Stomach (tissue), 9 donors: ENCODE data around the gene RAI1. TPM values are rescaled to one million over a fixed set of nuclear protein-coding genes. Genes with fewer than 3 reads are reported as not detected.
A peak's percentile ranks its signal among the peaks of the same experiment; 100 is the strongest.

ENCODE experiments used
- DNase-seq, 2 donors: peaks; one replicate each; pipeline versions ENCODE4 v3.0.0 to v3.0.0-alpha.2; 2013 to 2019
- H3K27ac ChIP-seq, 5 donors: fragments of 200-600 bp in 4 of 5; sonication (generic) in 4 of 5; one replicate each; pipeline ENCODE4 v1.5.1; 2013 to 2019; ENCODE audit warnings: mild to moderate bottlenecking in 1 of 5, moderate library complexity in 1 of 5
- H3K27me3 ChIP-seq, 3 donors: fragments of 200-600 bp; sonication (generic); one replicate each; pipeline ENCODE4 v1.5.1; 2017 to 2019; ENCODE audit warnings: mixed run types in 1 of 3
- H3K36me3 ChIP-seq, 4 donors: fragments of 200-600 bp; sonication (generic); 1 replicate in 3 of 4; 2 replicates in 1 of 4; pipeline ENCODE4 v1.5.1; 2016 to 2019
- H3K4me1 ChIP-seq, 4 donors: fragments of 200-600 bp; sonication (generic); one replicate each; pipeline ENCODE4 v1.5.1; 2016 to 2019
- H3K4me3 ChIP-seq, 4 donors: fragments of 200-600 bp; sonication (generic) in 3 of 4; one replicate each; pipeline ENCODE4 v1.5.1; 2016 to 2019; ENCODE audit warnings: mild to moderate bottlenecking in 1 of 4
- H3K9me3 ChIP-seq, 4 donors: fragments of 200-600 bp; sonication (generic); one replicate each; pipeline ENCODE4 v1.5.1; 2016 to 2019
- CTCF ChIP-seq, 7 experiments: fragments of 450-650 bp in 4 of 7; fragments of 200-600 bp in 3 of 7; sonication (generic) in 3 of 7; IDR thresholded peaks; one replicate each; pipeline ENCODE4 v1.5.1; 2016 to 2019; ENCODE audit warnings: antibody characterized with exemption in 7 of 7, control low read depth in 2 of 7, mild to moderate bottlenecking in 1 of 7
- EP300 ChIP-seq: sonication (generic); formaldehyde crosslinking; IDR thresholded peaks from one replicate; pipeline ENCODE4 v1.6.1; 2017; ENCODE audit warnings: antibody characterized with exemption
- POLR2A ChIP-seq, 4 donors: fragments of 450-650 bp; IDR thresholded peaks; one replicate each; pipeline ENCODE4 v1.6.1; 2016; ENCODE audit warnings: antibody characterized with exemption in 4 of 4, control low read depth in 2 of 4, mild to moderate bottlenecking in 1 of 4, moderate library complexity in 1 of 4
- POLR2AphosphoS5 ChIP-seq, 3 donors: sonication (generic); formaldehyde crosslinking; IDR thresholded peaks; one replicate each; pipeline ENCODE4 v1.6.1; 2016; ENCODE audit warnings: antibody characterized with exemption in 3 of 3
- WGBS, 5 donors: extraction: QIAGEN DNeasy Blood & Tissue Kit in 3 of 5; methylation state at CpG; one replicate each; pipeline versions ENCODE4 v1.1.5 to v1.1.7; 2013 to 2018; 5-methylcytosine and 5-hydroxymethylcytosine counted together
- intact Hi-C: fragments of 100-400 bp; cut with DNase I; formaldehyde crosslinking; loops from one replicate; pipeline ENCODE4 v1.15.1; 2023; ENCODE audit warnings: low total_unique reads
- polyA plus RNA-seq, 3 donors: library from polyadenylated mRNA; stranded (reverse); fragments of 200-250 nt; gene quantifications; one replicate each; pipeline ENCODE4 v1.2.3, GENCODE V29; 2013
- total RNA-seq, 5 donors: library from RNA; depleted of rRNA; stranded (reverse); fragments of >200 nt; gene quantifications; one replicate each; pipeline versions ENCODE4 v1.1.0 to v1.2.3, GENCODE V29; 2014 to 2016
- donor health status: healthy with polysubstance abuse.
- donor health status: Bipolar disorder and iron deficiency.
- donor health status: healthy.

The RAI1 gene
- total and polyA plus RNA-seq, 8 donors = 4.6 to 94.5 (median 28.3) TPM

- Histone ChIP-seq H3K27ac (peak overlapping the region in 2 of 5 donors; percentile 11 to 20), H3K9me3 (no peaks in the 10 kb centered on the region), H3K27me3 (no peaks in the 10 kb centered on the region), H3K36me3 (peaks cover 0 to 12% (median 7%) of the 10 kb centered on the region in 4 donors), H3K4me1 (peaks cover 13 to 57% (median 41%) of the 10 kb centered on the region in 4 donors), H3K4me3 (no peak overlapping the region)
- 65 to 75% (median 74%) methylated on average over 8 of the region's 8 CpGs for WGBS, 5 donors
- no peak for DNase-seq
- intact Hi-C loops = no loop called here
- TF ChIP-seq CTCF (IDR thresholded peaks at IDR 0.05) = no peak
- TF ChIP-seq EP300 = no peak
These were observed 172.7 kb downstream of the RAI1 start for GRCh38 chr17:17853811-17854447.

GRCh38 chr17:17855976-17856375, 174.7 kb downstream of the RAI1 start:
- intact Hi-C loops = no loop called here
- no peak overlapping the region for H3K4me3 ChIP-seq
- H3K4me1 ChIP-seq = peaks cover 13 to 52% (median 35%) of the 10 kb centered on the region in 4 donors
- no peak for DNase-seq
- peaks cover 0 to 15% (median 5%) of the 10 kb centered on the region in 4 donors for H3K36me3 ChIP-seq
- no peaks in the 10 kb centered on the region for H3K9me3 ChIP-seq
- H3K27ac ChIP-seq = peak overlapping the region in 1 of 5 donors; percentile 21
- TF ChIP-seq EP300 = no peak
- no peak for TF ChIP-seq CTCF (IDR thresholded peaks at IDR 0.05)
- no peak for TF ChIP-seq POLR2AphosphoS5 (IDR thresholded peaks at IDR 0.05)
- H3K27me3 ChIP-seq = no peaks in the 10 kb centered on the region
- WGBS, 5 donors = 65 to 77% (median 67%) methylated on average over 3 of the region's 3 CpGs

GRCh38 chr17:17856386-17856785, 175.1 kb downstream of the RAI1 start:
- Histone ChIP-seq H3K4me1 (peaks cover 13 to 51% (median 33%) of the 10 kb centered on the region in 4 donors), H3K27me3 (no peaks in the 10 kb centered on the region), H3K36me3 (peaks cover 0 to 19% (median 7%) of the 10 kb centered on the region in 4 donors), H3K9me3 (no peaks in the 10 kb centered on the region), H3K27ac (no peak overlapping the region), H3K4me3 (no peak overlapping the region)
- WGBS, 5 donors = 78 to 94% (median 86%) methylated on average over 2 of the region's 2 CpGs
- no peak for DNase-seq
- no peak for TF ChIP-seq EP300
- TF ChIP-seq POLR2A (IDR thresholded peaks at IDR 0.05) = no peak
- no peak for TF ChIP-seq CTCF (IDR thresholded peaks at IDR 0.05)
- intact Hi-C loops = no loop called here

- intact Hi-C loops = no loop called here
- TF ChIP-seq POLR2A (IDR thresholded peaks at IDR 0.05) (no peak), CTCF (IDR thresholded peaks at IDR 0.05) (no peak), POLR2AphosphoS5 (IDR thresholded peaks at IDR 0.05) (no peak), EP300 (no peak)
- 82 to 96% (median 93%) methylated on average over 4 of the region's 4 CpGs for WGBS, 5 donors
These were observed 176.2 kb downstream of the RAI1 start for GRCh38 chr17:17857496-17857895.

More at GRCh38 chr17:17857496-17857895, 176.2 kb downstream of the RAI1 start:
- H3K27me3 ChIP-seq = no peaks in the 10 kb centered on the region
- H3K9me3 ChIP-seq = no peaks in the 10 kb centered on the region
- H3K27ac ChIP-seq = no peak overlapping the region
- peaks cover 13 to 52% (median 32%) of the 10 kb centered on the region in 4 donors for H3K4me1 ChIP-seq
- H3K4me3 ChIP-seq = no peak overlapping the region
- DNase-seq = no peak
- H3K36me3 ChIP-seq = peaks cover 0 to 25% (median 17%) of the 10 kb centered on the region in 4 donors
